ENCODE data around the gene DPYSL5.
"Not testable (repeated sequence)": the region's sequence is repeated elsewhere in the genome, so short reads cannot be mapped to it uniquely, and the experiment has no call there.

The DPYSL5 gene

GRCh38 chr2:26847655-26848335 lies at the start of gene DPYSL5:
DPYSL5 (plus strand) TSS chr2:26848132; CDS start chr2:26898500, 50,368 bp downstream.
- peak in 1 of 3 experiments; percentile 25 for DNase-seq (ENCODE audit: low read depth in 3 of 3)

- DNase-seq (ENCODE audit: low read depth in 3 of 3), result no peak
These were observed 46.6 kb upstream of the DPYSL5 start for GRCh38 chr2:26801328-26801727.

- DNase-seq (ENCODE audit: low read depth in 3 of 3), result no peak
These were observed 46.1 kb upstream of the DPYSL5 start for GRCh38 chr2:26801796-26802195.

GRCh38 chr2:26805241-26805676 lies 42.7 kb upstream of the DPYSL5 start:
- DNase-seq (ENCODE audit: low read depth in 3 of 3), result no peak

GRCh38 chr2:26807788-26808460 lies 40.0 kb upstream of the DPYSL5 start:
- DNase-seq (ENCODE audit: low read depth in 3 of 3), result no peak

GRCh38 chr2:26809211-26809610 lies 38.7 kb upstream of the DPYSL5 start:
- no peak for DNase-seq (ENCODE audit: low read depth in 3 of 3)

GRCh38 chr2:26809876-26810577 lies 37.9 kb upstream of the DPYSL5 start:
- no peak for DNase-seq (ENCODE audit: low read depth in 3 of 3)

GRCh38 chr2:26811261-26811660 lies 36.7 kb upstream of the DPYSL5 start:
- no peak for DNase-seq (ENCODE audit: low read depth in 3 of 3)

GRCh38 chr2:26811791-26812694 lies 35.9 kb upstream of the DPYSL5 start:
- DNase-seq (ENCODE audit: low read depth in 3 of 3), result no peak

GRCh38 chr2:26812731-26813130 lies 35.2 kb upstream of the DPYSL5 start:
- DNase-seq (ENCODE audit: low read depth in 3 of 3), result no peak

- not testable (repeated sequence) for DNase-seq (ENCODE audit: low read depth in 3 of 3)
These were observed 33.7 kb upstream of the DPYSL5 start for GRCh38 chr2:26814072-26814765.

GRCh38 chr2:26816893-26817292 lies 31.0 kb upstream of the DPYSL5 start:
- no peak for DNase-seq (ENCODE audit: low read depth in 3 of 3)

- DNase-seq (ENCODE audit: low read depth in 3 of 3), result no peak
These were observed 29.7 kb upstream of the DPYSL5 start for GRCh38 chr2:26818255-26818654.

- no peak for DNase-seq (ENCODE audit: low read depth in 3 of 3)
These were observed 29.0 kb upstream of the DPYSL5 start for GRCh38 chr2:26818972-26819371.

- DNase-seq (ENCODE audit: low read depth in 3 of 3), result no peak
These were observed 27.0 kb upstream of the DPYSL5 start for GRCh38 chr2:26820932-26821331.

GRCh38 chr2:26822877-26823276 lies 25.1 kb upstream of the DPYSL5 start:
- DNase-seq (ENCODE audit: low read depth in 3 of 3), result no peak

GRCh38 chr2:26838121-26838906 lies 9.6 kb upstream of the DPYSL5 start:
- DNase-seq (ENCODE audit: low read depth in 3 of 3), result no peak

- DNase-seq (ENCODE audit: low read depth in 3 of 3), result no peak
These were observed 6.9 kb upstream of the DPYSL5 start for GRCh38 chr2:26840937-26841610.

- DNase-seq (ENCODE audit: low read depth in 3 of 3), result no peak
These were observed 4.9 kb upstream of the DPYSL5 start for GRCh38 chr2:26843041-26843440.

- no peak for DNase-seq (ENCODE audit: low read depth in 3 of 3)
These were observed 2.9 kb upstream of the DPYSL5 start for GRCh38 chr2:26845021-26845420.
